GM18870 (cell line): ENCODE results near the gene ZHX3.

Experiments
- ATAC-seq: cut with Tn5 transposase; IDR thresholded peaks from one replicate; pipeline ENCODE4 v1.9.1; 2021; ENCODE audit warnings: moderate library complexity; ENCODE audit not compliant: unreplicated experiment

ZHX3 gene

DNA sequence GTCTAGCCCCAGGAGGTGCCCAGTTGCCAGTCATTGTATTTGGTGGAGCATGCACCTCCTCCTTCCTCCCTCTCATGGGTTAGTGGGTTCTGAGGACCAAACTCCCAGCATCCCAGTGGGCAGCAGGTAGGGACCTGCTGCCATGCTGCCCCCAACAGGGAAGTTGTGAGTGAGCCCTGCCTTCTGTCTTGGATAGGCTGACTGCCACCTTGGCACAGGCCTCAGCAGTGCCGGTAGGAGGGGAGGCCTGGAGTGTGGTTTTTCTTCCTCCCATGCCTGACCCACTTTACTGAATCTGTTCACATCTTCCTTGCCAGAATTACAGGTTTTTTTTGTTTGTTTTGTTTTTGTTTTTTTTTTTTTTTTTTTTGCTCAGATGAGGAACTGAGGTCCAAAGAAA, 155.6 kb downstream of the ZHX3 start:
- no peak for ATAC-seq

- ATAC-seq = no peak
Measured at GRCh38 chr20:41160686-41161085, 156.8 kb downstream of the ZHX3 start.

DNA sequence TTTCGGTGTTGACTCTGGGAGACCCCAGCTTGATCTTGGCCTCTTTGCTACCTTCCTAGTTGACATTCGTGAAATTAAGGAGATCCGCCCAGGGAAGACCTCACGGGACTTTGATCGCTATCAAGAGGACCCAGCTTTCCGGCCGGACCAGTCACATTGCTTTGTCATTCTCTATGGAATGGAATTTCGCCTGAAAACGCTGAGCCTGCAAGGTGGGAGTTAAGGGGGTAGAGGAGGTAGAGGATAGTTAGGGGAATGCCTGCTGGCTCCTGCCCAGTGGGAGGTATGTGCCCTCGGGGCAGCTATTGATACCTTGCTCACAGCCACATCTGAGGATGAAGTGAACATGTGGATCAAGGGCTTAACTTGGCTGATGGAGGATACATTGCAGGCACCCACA, 158.0 kb downstream of the ZHX3 start:
- ATAC-seq = no peak

DNA sequence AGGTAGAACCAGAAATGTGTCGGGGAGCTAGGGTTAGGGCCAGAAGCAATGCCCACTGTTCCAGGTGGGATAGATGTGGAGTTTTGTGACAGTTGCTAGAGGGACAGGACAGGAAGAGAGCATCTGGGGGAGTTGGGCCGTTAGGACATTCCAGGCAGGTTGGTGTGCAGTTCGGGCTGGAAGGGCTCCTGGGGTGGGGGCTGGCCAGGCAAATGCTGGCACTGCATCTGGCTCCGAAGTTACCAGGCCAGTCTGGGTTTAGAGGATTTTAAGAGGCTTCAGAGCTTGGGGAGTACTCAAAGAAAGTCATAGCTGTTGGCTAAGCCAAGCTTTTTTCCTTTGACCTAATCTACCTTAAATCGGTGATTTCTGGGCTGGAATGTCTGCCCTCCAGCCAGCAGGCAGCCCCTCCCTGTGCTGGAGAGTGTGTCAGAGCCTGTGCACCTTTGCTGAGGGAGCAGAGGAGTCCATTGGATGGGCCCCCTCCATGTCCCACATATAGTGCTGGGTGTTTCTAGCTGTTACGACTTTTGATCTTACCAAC, 159.4 kb downstream of the ZHX3 start:
- ATAC-seq = no peak

GRCh38 chr20:41155261-41155660, 162.3 kb downstream of the ZHX3 start:
- ATAC-seq = no peak

DNA sequence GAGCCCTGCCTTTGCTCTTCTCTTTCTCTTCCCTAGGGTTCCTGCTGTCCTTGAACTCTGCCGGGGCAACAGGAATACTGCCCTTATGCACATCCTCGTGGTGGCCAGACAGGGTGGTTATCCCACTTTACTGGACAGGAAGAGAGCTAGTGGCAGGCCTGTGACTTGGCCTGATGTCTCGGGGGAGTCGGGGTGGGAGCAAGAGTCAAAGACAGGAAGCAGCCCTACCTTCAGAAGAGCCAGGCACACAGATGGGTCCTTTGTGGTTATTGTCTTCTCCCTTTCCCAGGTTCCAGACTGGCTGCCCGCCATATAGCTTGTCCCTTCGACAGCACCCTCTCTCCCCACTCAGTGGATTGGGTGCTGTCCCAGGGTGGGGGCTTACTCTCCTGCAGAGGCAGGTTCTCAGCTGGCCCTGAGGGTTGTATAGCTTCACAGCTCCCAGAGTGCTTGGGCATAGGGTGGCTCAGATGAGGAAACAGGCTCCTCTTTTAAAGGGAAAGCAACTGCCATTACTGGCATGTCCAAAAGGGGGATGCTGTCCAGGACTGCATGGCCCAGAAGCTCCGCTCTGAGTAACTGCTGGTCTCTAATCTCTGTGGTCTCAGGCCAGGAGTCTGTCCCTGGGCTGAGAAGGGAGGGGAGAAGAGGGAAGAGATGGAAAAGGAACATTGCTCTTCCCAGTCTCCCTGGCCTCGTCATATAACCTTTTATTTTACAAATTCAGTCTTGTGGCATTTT, 162.9 kb downstream of the ZHX3 start:
- no peak for ATAC-seq

GRCh38 chr20:41152108-41152757, 165.3 kb downstream of the ZHX3 start:
- no peak for ATAC-seq

DNA sequence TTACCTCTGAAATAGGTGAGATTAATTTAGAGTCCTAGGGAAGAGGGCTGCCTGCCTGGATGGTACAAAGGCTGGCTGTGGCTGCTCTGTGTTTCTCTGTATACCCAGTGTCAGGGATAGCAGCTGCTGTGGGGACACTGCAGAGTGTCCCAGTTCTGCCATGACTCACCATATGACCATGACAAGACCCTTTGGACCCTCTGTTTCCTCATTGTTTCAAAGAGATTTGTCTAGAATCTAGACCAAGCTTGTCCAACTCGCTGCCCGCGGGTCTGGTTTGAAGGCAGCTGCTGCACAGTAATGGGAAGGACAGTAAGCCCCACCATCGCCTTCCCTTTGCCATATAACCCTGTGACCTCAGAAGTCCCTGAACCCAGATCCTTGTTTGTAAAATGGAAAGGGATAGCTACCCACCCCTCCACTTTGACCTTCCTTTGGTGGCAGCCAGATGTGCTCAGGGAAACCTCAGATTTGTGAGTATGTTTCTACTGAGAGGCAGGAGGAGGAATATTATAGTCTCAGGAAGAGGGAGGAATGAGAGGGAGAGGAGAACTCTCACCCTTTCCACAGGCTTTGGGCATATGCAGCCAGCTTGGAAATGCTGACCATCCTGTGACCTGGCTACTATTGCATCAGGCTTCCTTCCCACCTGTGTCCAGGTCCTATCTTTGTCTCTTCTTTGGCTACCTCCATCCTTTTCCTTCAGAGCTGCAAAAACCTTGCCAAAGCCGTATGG, 166.2 kb downstream of the ZHX3 start:
- no peak for ATAC-seq

GRCh38 chr20:41150664-41151063, 166.9 kb downstream of the ZHX3 start:
- no peak for ATAC-seq

DNA sequence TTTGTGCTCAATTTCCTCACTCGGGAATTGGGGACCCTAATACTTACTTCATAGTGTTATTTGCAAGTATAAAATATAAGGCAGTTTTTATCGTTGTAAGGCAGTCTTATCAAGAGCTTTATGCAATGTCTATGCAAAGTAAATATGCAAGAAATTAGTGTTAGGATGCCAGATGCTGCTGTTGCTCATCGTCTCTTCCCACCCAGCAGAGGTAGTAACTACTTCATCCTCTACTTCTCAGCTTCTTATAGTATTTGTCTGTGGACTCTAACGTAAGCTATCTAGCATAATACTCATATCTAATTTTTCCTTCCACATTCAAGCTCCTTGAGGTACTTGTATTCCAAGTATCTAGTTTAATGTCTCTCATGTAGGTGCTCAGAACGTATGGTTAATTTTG, 168.6 kb downstream of the ZHX3 start:
- no peak for ATAC-seq

GRCh38 chr20:41147767-41148191, 169.8 kb downstream of the ZHX3 start:
- no peak for ATAC-seq

- no peak for ATAC-seq
Measured at GRCh38 chr20:41145821-41146620, 171.5 kb downstream of the ZHX3 start.

- no peak for ATAC-seq
Measured at GRCh38 chr20:41145317-41145716, 172.2 kb downstream of the ZHX3 start.

DNA sequence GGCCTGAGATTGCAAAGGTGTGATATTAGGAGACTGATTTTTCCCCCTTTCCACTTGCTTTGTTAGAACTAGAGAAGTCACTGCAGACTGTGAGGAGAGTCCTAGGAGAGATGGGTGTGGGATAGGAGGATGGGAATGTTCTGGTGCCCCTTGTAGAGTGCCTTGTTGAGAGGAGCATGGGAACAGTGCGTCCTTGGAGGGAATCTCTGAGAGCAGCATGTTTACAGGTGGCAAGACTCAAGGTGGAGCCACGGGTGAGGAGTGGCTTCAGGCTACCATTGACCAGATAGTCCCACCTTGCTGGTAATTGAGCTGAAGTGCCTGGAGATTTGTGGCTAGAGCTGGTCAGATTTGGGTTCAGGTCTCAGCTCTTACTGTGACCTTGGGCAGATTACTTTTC, 174.2 kb downstream of the ZHX3 start:
- no peak for ATAC-seq

- no peak for ATAC-seq
Measured at GRCh38 chr20:41142919-41143318, 174.6 kb downstream of the ZHX3 start.

DNA sequence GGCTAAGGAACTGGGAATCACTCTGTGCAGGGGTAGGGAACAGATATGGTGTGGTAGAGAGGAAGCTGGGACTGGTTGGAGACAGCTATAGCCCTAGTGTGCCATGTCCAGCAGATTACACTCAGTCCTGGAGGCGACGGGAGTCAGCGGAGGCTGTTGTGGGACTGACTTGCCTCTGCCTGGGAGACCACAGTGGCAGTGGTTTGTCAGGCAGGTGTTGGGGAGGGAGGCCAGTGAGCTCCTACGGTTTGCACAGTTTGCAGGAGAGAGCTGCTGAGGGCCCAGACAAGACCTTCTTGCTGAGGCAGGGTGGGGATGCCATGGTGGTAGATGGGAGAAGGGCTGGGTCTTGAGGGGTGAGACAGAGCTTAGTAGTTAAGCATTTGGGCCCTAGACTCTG, 175.3 kb downstream of the ZHX3 start:
- ATAC-seq = no peak

DNA sequence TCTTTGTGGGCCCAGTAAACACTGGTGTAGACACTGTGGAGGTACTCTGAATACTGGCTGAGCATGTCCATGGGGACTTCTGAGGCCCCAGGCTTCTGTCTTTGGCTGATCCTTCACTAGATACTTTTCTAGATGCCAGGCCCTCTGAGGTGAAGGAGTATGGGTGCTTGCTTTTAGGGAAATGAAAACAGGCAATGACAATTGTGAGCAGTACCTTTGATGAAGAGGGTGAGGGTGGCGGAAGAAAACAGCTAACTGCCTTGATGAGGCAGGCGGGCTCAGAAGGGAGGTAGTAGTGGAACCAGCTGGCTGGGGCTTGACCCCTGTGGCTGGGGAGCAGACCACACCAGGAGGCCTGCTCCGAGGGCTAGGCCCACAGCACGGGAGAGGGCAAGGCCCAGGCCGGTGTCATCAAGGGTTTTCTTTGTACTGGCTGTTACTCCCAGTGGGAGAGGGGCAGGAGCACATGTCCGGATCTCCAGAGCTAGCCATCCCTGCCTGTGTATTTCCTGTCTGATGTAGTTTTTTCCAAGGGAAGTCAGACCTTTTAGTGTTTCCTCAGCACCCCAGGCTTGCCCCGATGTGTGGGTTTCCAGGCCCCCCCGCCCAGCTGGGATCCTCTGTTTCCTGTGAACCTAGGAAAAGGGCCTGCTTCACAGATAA, 176.2 kb downstream of the ZHX3 start:
- ATAC-seq = no peak

- ATAC-seq = no peak
Measured at GRCh38 chr20:41140226-41141133, 177.1 kb downstream of the ZHX3 start.
